NCI-H146 treated with DMSO at 0.1 percent for 48 hours (cell line): Measurements from ENCODE around the gene PPP1R12A.
A peak's percentile ranks its signal among the peaks of the same experiment; 100 is the strongest.
"Not testable (repeated sequence)": the region's sequence is repeated elsewhere in the genome, so short reads cannot be mapped to it uniquely, and the experiment has no call there.

Experiments used
- DNase-seq: peaks from one replicate; lab custom pipeline; 2025; ENCODE audit not compliant: unreplicated experiment; lab: John Stamatoyannopoulos, UW

The PPP1R12A gene

DNA sequence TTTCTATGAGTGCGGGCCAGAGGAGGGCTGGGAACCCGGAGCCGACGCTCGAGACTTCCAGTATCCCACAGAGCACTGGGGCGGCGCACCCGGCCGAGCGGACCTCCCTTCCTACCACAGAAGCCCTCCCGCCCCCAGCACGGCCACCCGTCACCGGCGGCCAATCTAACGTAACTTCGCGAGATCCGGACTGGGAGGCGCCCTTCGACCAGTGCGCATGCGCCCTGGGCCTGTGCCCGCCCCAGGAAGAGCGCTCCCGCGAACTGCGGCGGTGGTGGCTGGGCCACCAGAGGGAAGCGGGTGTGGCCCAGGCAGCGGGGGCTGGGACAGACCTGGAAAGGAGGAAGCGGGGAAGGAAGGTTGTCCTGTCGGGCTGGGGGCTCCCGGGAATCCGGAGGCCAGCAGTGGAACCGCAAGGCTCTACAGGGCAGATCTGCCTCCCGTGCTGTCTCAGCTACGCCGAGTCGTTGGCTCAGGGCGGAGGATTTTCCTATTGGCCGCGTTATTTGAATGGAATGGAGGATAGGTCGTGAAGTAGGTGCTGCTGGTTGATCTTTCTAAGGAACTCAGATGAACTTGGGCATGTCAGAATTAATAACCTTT is at the start of gene PPP1R12A:
PPP1R12A (minus strand) TSS at position 77 of the 603 bp plus-strand sequence. CDS start 166 bp downstream, outside the sequence.
- peak; percentile 91 for DNase-seq

DNA sequence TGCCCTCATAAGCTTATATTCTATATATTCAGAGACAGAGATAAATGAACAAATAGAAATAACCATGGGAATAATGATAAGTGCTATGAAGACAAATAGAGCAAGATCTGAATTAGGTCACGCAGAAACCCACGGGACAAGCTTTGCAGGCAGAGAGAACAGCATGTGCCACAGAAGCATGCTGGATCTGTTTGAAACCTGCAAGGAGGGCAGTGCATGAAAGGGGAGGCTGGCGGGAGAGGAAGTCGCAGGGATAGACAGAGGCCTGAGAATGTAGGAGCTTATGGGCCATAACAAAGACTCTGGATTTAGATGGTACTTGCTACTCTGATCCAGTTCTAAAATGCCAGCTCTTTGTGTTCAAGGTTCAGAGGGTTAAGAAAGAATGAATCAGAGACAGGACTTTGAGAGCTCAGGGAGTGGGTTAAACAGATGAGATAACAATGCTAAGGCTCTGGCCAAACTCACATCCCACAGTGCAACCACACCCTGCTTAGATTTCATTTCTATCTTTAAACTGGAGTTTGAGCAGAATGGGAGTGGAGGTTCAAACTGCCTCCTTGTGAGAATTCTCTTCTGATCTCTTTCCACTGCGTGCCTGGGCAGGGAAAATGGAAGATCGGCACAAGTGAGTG is 49.2 kb upstream of the PPP1R12A start:
- DNase-seq, result no peak

DNA sequence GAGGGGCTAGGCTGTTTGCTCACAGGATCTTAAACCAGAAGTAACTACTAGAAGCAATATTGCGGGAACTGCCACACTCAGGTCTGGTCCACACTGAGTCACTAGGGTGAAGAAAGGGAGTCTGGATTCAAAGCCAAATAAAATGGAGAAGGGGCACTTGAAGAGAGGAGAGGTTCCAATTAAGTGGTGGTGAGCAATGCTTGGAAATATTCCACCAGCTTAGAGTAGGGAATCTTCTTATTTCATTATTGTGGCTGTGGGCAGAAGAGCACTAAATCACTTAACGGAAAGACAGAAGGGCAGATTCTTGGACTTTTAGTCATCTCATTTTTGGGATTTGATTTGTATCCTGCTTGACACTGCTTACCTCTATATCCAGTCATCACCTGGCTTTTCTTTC is 48.6 kb upstream of the PPP1R12A start:
- no peak for DNase-seq

DNA sequence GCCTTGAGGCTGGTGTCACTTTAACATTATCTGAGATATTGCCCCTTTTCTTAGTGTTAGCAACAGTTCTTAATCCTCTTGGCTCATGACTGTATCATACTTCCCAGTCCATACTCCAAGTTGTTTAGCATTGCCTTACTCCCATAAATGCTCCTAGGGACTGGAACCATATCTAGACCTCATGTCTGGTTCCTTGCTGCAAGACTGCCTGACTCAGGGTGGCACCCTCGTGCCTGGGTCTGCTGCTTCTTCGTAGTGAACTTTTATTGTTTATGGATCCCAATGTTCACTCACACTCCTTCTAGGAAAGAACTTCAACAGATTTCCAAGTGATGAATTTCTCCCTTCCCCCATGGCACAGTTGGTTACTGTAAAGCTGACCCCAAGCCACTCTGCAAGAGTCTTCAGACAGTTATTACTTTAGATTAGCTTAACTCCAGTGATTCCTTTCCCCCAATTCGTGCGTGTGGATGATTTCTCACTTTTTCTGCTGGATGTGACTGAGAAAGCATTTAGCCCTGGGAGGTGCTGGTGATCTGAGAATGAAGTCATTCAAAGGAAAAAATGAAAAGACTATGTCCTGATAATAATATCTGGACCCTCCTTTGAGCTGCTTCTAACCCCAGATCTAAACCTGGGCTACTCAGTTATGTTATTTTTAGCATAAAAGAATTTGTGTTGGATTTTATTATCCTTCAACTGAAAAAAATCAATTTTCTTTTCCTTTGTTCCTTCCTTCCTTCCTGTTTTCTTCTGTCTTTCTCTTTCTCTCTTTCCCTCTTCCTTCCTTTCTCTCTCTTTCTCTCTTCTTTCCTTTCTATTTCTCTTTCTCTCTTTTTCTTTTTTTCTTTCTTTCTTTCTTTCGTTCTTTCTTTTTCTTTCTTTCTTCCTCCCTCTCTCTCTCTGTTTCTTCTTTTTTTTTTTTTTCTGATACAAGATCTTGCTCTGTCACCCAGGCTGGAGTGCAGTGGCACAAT is 47.5 kb upstream of the PPP1R12A start:
- DNase-seq, result no peak

DNA sequence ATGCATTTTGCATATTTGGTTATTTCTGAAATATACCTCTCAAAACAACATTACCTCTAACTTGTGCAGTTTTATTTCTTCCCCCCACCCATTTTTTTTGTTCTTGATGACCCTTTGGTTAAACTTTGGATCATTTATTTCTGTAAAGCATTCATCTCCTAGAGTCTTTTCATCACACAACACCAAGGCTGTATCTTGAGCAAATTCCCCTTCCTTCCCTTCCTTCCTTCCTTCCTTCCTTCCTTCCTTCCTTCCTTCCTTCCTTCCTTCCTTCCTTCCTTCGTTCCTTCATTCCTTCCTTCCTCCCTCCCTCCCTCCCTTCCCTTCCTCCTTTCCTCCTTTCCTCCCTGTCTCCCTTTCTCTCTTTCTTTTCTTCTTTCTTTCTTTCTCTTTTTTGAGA is 43.8 kb upstream of the PPP1R12A start:
- DNase-seq, result no peak

DNA sequence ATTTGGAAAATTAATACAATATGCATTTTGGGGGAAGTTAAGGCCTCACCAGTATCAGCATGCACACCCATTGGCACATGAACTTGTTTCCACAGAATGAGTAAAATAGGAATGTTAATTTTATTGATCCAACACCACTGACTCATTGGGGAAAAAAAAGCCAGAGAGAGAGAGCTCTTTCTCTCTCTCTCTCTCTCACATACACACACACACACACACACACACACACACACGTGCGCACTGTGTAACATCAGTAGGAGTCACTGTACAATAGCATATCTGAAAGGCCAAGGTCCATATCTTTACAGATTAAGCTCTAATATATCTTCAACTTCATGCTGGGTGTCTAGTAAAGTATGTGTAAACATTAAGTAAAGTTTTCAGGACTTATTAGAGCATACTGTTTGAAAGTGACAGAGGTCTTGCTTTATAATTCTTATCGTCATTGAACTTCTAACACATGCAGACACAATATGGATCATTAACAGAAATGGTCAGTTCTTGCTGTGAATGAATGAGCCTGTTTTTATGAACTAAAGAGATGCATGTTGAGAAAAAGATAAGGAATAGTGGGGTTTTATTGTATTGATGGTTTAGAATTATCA is 43.1 kb upstream of the PPP1R12A start:
- not testable (repeated sequence) for DNase-seq

DNA sequence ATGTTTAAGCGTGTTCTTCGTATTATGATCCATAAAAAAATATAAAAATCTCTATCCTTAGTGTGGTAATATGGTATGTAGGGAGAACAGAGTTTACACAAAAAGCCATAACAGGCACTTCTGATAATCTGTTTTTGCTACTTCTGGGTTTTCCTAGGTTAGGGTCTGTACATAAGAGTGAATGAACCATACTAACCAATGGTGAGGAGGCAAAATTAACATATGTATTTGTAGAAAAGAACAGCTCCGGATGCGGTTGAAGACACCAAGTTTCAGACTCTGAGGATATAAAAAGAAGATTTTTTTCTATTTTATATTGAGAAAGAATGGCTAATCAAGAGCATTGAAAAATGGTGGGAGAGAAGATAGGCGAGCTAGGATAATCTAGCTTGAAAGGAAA is 40.2 kb upstream of the PPP1R12A start:
- no peak for DNase-seq

DNA sequence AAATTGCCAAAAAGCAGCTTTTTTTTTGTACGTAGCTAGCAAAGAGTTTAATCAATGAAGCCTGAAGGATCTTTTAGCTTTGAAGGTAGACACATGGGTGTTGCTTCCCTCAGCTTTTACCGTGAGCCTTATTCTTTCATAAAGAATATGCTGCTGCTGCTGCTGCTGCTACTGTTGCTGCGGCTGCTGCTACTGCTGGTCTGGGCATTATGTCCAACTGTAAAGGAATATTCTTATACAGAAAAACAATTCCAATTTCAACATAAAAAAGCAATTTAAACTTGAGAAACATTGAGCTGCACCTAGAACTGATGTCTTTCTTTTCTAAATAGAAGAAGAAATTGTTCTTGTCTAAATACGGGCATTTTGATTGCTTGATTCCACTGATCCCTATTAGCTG is 38.9 kb upstream of the PPP1R12A start:
- DNase-seq, result peak; percentile 42

DNA sequence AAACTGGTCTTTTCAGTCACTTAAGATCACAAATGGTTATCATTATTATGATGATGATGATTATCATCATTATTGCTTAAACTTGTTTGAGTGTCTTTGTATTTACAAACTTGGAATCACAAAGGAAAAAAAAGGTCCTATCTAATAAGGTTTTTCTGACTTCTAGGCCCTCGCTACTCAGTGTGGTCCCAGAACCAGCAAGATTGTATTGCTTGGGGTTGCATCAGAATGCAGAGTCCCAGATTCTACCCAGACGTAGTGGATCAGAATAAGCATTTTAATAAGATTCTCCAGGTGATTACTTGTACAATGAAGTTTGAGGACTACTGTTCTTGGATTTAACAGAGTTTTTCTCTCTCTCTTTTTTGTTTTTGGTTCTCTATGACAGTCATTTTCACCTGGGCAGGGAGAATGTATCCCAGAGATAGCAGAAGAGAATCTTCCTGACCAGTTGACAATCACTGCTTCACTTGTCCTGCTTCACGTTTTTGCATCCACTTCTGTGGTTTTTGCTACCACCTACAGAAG is 29.3 kb upstream of the PPP1R12A start:
- DNase-seq, result no peak

DNA sequence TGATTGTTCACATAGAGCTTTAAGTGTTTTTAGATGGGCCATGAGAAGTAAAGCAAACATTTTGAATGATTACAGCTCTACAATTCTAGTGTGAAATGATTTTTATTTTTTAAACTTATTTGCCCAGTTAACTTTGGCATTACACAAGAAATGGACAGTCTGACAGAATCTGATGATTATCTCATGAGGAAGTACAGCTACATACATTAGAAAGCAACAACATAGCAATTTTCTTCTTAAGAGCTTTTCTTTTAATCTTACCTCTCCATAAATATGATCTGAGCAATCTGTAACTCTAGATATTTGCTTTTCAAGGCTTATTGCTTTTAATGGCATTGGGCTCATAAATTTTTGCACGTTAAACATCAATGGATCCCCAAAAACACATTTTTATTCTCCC is 26.5 kb upstream of the PPP1R12A start:
- DNase-seq, result peak; percentile 58

DNA sequence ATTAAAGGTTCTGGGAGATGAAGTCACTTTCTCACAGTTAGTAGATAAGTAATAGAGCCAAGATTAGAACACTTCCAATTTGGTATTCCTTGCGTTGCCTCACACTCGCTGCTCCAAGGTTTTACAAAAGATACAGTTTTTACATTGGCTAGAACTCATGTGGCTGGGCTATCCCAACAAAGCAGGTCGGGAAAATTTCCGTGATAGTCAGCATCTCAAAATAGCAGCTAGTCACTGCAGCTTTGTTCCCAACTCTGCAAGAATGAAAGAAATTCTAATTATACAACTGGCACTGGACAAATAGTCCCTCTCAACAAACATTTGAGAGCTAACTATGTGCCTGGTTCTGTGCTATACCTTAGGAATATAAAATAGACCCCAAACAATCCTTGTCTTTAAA is 24.6 kb upstream of the PPP1R12A start:
- DNase-seq, result no peak

DNA sequence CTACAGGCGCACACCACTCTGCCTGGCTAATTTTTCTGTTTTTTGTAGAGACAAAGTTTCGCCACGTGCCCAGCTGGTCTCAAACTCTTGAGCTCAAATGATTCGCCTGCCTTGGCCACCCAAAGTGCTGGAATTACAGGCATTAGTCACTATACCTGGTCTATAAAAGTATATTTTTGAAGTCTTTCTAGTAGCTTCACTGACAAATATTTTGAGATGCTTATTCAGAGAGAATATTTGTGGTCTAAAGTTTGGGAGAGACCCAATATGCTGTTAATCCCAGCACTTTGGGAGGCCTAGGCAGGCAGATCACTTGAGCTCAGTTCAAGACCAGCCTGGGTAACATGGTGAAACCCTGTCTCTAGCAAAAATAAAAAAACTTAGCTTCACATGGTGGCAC is 22.0 kb upstream of the PPP1R12A start:
- DNase-seq, result no peak

DNA sequence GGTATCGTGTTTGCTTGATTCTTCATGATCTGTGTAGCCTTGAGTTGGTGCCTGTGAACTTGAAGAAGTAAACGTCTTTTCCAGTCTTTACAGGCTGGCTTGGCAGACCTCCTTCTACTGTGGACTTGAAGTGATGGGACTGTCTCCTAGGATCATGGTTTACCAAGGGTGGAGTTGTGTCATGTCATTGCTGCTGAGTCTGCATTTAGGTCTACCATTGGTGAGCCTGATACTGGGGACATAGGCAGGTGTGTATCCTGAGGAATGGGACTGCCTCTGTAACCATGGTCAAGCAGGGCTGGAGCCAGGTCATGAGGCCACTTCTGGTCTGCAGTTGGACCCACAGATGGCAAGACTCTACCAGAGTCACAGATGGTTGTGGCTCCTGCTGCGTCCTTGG is 20.7 kb upstream of the PPP1R12A start:
- no peak for DNase-seq

DNA sequence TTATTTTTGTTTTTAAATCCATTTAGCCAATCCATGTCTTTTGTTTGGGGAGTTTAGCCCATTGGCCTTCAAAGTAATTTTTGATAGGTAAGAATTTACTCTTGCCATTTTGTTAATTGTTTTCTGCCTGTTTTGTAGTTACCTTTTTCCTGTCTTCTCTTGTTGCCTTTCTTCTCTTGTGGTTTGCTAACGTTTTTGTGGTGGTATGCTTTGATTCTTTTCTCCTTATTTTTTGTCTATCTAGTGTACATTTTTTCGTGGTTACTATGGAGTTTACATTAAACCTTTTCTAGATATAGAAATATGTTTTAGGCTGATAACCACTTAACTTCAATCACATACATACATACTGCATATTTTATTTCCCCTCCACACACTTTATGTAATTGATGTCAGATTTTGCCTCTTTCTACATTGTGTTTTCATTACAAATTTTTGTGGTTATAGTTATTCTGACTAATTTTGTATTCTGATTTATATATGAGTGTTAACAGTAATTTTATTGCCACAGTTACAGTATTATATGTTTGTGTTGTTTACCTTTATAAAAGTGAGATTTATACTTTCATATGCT is 19.2 kb upstream of the PPP1R12A start:
- DNase-seq, result no peak

DNA sequence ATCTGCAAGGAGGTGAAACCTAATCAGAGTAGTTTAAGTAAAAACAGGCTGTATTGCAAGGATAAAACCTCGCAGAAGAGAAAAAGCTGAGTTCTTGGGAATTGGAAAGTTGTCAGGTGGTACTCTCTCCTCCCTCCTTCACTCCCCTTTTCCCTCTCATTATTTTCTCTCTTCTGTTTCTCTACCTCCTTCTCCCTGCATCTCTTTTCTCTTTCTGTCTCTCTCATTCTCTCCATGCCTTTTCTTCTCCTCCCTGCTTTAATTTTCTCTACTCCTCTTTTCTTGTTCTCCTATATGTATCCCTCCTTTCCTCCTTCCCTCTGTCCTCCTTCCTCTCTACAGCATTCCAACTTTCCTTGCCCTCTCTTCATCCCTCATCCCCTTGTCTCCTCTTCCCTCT is 14.2 kb upstream of the PPP1R12A start:
- no peak for DNase-seq

DNA sequence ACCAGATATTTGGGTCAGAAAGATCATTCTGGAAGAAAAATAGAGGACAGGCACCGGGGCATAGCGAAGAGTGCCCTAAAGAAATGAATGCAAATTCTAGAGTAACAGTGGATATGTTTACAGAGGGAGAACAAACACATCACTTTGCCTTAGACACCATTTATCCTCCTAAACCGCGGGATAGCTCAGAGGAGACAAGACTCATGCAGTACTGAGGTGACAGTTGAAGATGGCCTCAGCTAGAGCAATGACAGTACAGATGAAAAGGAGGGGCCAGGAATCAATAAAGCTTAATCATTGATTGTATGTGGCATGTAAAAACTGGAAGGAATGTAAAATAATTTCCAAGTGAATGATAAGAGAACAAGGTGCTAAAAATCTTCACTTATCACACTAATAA is 10.5 kb upstream of the PPP1R12A start:
- DNase-seq, result no peak

DNA sequence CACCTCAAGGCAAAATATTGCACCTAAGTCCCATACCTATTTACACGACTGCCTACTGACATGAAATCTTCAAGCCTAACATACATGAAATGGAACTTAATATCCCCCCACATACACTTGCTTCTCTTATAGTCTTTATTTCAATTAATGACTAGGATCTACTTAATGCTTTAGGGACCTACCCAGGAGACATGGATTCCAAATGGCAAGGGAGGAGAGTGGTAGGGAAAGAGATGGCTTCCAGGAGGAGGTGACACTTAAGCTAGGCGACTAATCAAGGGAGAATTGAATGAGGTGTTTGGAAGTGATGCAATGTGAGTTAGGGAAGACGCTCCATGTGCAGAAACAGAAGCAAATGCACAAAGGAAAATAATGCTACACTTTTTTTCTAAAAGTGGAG is 9.7 kb upstream of the PPP1R12A start:
- no peak for DNase-seq

DNA sequence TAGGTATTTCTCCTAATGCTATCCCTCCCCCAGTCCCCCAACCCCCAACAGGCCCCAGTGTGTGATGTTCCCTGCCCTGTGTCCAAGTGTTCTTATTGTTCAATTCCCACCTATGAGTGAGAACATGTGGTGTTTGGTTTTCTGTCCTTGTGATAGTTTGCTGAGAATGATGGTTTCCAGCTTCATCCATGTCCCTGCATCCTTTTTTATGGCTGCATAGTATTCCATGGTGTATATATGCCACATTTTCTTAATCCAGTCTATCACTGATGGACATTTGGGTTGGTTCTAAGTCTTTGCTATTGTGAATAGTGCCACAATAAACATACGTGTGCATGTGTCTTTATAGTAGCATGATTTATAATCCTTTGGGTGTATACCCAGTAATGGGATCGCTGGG is 7.9 kb upstream of the PPP1R12A start:
- not testable (repeated sequence) for DNase-seq

DNA sequence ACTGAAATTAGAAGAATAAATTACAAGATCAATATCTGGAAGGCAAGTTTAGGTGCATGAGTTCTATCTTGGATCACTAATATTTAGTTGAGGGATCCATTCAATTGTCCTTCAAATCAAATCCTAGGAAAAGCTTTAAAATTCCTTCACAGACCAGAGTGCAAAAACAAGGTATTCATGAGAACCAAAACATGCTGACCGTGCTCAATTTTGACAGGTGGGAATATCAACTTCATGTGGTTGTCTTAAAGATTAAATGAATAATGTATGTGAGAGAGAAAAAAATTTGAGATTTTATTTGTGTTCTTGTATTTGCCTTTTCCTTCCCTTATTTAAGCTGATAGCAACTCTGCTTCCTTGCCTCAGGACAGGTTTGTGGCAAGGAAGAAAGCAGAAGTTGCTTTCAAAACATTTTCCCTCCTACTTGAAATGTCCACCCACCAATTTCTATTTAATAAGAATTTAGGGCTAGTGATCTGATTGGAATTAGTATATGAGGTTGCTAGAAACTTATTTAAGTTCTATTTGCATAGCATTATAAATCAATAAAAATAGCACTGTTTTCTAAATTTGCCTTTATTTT is 4.9 kb upstream of the PPP1R12A start:
- no peak for DNase-seq

DNA sequence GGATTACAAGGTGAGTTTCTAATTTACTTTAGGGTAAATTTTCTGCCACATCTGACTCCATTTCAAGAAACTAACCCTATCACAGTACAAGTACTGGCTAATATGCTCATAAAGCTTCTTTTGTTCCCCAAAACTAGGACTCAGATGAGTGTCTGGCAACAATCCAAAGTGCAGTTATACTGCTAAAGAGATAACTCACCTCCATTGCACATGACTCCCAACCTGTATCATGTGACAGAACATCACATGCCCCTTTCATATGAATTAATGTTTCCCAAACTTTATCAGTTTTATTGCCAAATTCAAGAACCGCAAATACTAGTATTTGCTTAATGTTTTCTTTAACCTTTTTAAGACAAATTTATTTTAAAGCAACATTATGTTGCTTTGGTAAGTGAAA is 3.9 kb upstream of the PPP1R12A start:
- DNase-seq, result no peak

DNA sequence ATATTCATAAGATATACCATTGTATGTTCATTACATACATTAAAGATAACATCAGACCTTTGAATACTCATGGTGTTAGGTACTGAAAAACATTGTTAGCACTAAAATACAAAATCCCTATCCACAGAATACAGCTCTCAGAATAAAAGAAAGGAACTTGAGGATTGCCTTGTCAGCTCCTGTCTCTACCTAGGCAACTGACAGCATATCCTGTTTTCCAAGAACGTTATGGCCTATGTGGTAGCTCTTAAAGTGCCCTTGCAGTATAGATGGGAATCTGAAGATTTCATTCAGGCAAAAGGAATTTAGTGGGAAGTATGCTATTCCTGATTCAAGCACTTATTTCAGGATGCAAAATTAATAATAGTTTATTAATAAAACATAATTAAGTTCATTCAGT is 1.8 kb upstream of the PPP1R12A start:
- no peak for DNase-seq
